GM21515 (cell line): ENCODE data around the gene CHST11.

Experiments
- ATAC-seq: cut with Tn5 transposase; IDR thresholded peaks from one replicate; pipeline ENCODE4 v1.9.1; 2021; ENCODE audit not compliant: unreplicated experiment

CHST11 gene

GRCh38 chr12:104459368-104459909, 2.7 kb downstream of the CHST11 start:
- ATAC-seq: no peak

- no peak for ATAC-seq
Observed at GRCh38 chr12:104460041-104460719, 3.4 kb downstream of the CHST11 start.

DNA sequence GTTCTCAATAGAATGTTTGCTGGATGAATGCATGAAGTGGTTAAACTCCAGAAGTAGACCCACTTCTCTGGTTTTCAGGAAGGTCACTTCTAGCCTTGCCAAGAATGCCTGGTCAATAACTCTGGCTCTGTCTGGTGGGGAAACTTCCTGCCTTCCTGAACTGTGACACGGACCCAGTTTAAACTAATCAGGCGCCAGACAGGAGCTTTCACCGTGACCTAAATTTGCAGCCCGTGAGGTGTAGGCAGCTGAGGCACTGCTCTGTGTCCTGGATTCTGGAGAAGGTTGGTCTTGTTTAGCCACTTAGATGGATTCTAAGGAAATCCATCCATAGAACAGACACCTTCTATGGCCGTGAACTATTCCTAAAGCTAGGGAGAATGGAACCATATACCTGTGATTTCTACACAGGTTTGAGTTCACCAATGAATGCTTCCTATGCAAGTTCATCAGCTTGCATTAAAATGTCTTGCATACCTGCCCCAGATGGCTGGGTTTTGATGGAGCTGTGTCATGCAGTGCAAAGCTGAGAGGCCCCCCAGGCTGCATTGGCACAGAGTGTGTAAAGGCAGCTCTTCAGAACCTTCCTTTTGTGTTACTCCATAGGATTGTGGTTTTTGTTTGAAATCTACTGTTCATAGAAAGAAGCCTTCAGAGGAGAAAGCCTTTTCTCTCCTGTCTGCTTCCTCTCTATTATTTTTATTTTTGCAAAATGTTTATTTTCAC, 4.4 kb downstream of the CHST11 start:
- no peak for ATAC-seq

DNA sequence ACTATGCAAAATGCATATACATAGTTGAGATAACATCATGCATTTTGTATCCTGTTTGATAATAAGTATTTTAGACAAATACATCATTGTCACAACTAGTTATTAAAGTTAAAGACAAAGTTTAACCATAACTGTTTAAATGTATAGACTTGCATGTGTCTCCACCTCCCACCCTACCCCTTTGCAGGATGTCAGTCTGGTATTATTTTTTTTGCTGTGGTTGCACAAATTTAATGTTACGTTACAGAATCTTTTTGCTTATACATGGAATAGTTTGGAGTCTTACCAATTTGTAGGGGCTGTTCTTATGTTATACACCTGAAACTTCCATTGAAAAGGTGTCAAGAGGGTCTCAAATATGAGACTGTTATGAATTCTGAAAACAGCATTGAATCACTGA, 5.6 kb downstream of the CHST11 start:
- no peak for ATAC-seq

DNA sequence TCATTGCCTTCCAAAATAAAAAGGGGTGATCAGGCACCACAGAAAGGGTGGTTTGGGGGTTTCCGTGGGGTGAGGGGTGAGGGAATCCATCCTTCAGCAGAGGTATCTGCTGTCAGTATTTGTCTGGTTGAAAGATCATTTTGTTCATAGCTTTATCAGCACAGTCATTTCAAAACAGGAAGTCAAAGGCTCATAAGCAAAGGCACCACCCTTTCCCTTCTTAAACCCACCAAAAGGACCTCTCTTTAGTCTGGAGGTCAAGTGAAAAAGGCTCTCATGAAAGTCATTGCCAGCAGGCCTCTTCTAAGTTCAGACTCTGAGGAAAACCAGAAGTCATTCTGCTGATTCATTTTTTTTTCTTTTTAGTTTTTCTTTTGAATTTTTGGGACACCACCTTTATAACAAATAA, 6.2 kb downstream of the CHST11 start:
- ATAC-seq: peak; percentile 53

DNA sequence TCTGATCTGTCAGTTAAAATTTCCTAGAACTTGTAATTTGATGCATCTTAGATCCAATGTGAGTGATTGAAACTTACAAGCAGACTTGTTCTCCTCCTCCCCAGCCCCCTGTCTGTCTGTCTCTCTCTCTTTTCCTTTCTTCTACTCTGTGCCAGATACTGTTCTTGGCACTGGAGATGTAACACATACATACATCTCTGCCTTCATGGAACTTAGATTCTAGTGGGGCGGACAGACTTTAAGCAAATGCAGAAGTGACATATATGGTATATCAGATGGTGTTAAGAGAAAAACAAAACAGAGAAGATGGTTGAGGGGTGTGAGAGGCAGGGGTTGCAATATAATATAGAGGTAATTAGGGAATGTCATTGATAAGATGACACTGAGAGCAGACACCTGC, 6.6 kb downstream of the CHST11 start:
- peak; percentile 6 for ATAC-seq

DNA sequence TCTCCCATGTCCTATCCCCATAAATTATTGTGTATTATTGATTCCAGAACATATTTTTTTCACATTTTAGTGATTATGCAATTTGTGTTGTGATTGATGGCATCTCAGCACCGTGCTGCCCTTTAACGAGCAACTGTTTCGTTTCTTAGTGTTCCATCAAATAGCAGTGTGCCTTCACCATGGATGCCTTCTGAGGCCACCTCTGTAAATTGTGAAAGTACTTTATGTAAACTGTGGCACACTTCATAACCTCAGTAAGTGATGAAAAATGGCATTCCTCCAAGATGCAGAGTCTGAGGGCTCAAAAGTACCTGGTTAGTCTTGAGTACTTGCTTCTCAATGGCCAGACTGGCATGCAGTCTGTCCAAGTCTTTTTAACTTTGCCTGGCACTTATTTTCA, 8.2 kb downstream of the CHST11 start:
- no peak for ATAC-seq

DNA sequence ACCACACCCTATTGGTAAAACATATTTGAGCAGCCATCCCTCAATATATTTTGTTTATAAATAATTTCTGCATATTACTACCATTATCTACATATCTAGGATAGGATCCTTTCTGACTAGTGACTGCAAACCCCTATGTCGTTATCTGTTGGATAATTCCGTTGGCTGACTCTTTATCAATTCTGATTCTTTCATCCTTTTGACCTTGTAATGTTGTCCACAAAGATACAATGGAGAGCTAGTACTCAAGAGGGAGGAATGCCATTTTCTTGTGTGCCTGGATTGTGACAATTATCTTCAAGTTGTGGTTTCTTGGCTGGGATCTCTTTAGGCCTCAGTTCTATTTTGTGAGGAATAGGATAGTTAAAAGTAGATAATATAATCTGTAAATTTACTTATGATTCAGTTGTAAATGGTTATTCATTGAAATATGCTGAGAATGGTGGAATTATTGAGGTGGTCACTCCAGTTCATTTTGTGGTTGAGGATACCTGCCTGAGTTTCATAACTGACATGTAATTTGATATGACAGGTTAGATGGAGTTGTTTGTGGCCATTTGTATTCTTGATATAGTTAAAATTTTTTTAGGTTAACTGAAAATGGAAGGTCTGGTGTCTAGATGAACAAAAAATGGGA, 10.1 kb downstream of the CHST11 start:
- no peak for ATAC-seq

DNA sequence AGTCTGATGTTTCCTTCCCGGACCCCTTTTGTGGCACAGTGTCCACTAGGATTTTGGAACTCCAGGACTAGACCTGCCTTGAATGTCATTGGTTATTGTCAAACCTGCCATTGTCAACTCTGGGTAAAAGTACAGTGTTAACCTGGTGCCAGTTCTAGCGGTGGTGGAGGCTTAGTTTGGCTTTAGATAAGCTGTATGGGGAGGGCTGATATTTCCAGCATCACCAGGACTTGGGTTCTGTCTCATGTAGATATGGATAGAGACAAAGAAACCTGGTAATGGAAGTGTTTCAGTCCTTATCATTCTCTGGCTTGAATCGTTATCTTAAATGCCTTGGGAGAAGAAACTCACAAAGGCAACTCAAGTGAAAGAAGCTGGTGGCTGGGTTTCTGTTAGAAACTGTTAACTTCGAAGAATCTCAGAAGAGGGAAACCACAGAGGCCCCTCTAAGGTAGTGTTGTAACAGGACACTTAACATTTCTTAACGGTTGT, 10.6 kb downstream of the CHST11 start:
- no peak for ATAC-seq

- no peak for ATAC-seq
Observed at GRCh38 chr12:104468371-104468770, 11.6 kb downstream of the CHST11 start.

- ATAC-seq: no peak
Observed at GRCh38 chr12:104469066-104469465, 12.3 kb downstream of the CHST11 start.

DNA sequence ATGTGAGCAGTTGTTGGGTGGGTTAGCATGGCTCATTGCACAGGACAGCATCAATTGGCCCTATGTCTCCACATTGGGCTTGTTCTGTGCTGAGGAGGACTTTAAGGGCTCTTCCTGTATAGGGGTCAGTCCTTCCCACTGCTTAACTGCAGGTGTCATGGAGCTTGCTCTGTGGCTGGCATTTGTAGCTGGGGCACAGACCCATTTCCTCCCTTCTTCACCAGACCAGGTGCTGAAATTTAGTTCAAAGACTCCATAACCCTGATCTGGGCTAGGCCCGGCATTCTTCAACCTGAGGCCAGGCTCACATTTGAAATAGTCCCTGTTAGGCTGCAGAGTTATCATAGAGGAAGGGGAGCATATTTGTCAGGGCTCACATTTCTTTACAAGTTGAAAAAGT, 12.8 kb downstream of the CHST11 start:
- no peak for ATAC-seq

GRCh38 chr12:104470521-104470920, 13.8 kb downstream of the CHST11 start:
- ATAC-seq: no peak

DNA sequence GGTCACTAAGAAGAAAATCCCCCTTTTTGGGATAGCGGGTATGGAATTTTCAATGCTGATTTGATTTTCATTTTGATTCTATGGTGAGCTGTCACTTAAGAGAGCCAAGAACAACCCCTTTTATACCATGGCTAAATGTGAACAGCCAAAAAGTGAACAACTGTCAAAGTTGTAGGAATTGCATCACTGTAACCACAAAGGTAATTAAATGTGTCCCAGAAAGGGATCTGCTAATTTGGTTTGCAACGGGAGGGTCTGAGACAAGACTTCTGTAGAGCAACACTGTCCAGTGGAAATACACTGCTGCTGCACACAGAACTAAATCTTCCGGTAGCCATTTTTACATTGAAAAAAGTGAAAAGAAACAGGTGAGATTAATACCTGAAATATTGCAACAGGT, 14.6 kb downstream of the CHST11 start:
- no peak for ATAC-seq

DNA sequence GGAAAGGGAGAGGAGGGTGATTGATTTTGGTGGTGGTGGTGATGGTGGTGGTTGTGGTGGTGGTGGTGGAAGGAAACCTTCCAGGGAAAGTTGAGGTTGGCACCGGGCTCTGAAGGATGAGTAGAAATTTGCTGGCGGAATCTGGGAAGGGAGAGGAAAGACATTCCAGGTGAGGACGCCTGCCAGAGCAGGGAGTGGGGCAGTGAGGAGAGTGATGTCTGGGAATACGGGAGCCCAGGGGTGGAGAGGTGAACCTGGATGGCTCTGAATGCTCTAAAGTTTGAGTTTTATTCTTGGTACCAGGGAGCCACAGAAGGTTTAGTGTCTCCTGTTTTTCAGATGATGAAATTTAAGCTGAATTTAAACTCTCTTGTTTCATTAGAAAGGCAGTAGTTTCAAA, 16.0 kb downstream of the CHST11 start:
- ATAC-seq: no peak

DNA sequence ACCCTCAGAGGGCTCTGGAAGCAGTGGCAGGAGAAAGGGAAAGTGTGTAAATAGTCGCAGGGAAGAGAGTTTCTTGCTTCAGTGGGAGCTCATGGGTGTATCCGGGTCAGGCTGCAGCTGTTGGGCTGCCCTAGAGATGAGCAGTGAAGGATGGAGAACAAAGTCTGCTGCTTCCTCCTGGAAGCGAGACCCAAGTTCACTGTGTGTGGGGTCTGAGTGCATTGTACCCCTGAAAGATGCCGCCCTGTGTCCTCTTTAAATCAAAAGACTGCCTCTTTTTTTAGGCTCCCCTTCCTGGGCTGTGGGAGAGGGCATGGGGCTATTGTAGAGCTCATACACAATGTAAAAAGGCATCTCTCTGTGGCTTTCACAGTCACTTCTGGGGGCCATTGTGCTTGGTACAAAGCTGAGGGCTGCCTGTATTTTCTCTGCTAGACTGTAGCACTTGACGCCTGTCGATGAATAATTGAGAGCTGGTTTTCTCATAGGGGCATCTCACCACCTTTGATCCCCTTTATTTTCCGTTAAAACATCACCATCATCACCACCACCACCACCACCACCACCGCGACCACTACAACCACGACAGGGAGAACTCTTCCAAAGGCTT, 16.7 kb downstream of the CHST11 start:
- peak; percentile 52 for ATAC-seq

DNA sequence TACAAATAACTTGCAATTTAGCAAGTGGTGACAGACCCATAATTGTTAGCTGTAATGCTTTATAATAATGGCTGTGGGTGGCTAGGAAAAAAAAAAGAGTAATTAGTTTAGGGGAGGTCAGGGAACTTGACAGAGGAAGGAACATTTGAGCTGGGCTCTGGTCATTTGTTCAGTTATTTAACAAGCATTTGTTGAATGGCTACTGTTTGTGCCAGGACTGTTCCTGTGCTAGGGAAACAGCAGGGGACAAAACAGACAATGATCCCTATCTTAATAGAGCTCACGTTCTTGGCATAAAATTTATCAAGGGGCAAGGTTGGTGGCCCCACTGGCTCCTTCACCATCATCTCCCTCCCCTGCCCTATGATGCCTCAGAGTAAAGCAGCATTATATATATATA, 18.5 kb downstream of the CHST11 start:
- no peak for ATAC-seq

- ATAC-seq: no peak
Observed at GRCh38 chr12:104477510-104478390, 21.0 kb downstream of the CHST11 start.

- peak; percentile 89 for ATAC-seq
Observed at GRCh38 chr12:104478396-104479122, 21.8 kb downstream of the CHST11 start.
